Esophagus squamous epithelium (tissue), 5 donors: ENCODE data around the gene IP6K3. TPM values are rescaled to one million over a fixed set of nuclear protein-coding genes. Genes with fewer than 3 reads are reported as not detected.

Source experiments
- DNase-seq: peaks from one replicate; lab custom pipeline; 2025; lab: John Stamatoyannopoulos, UW
- H3K27ac ChIP-seq, 4 donors: fragments of 200-600 bp; sonication (generic); one replicate each; pipeline ENCODE4 v1.5.1; 2016 to 2019; ENCODE audit warnings: mild to moderate bottlenecking in 1 of 4
- H3K27me3 ChIP-seq, 4 donors: fragments of 200-600 bp; sonication (generic); 1 replicate in 3 of 4; 2 replicates in 1 of 4; pipeline versions ENCODE4 v1.5.1 to v1.6.0; 2017 to 2021; ENCODE audit warnings: antibody characterized with exemption in 1 of 4
- H3K36me3 ChIP-seq, 3 donors: fragments of 200-600 bp; sonication (generic); one replicate each; pipeline ENCODE4 v1.5.1; 2016 to 2019
- H3K4me1 ChIP-seq, 3 donors: fragments of 200-600 bp; sonication (generic); one replicate each; pipeline ENCODE4 v1.5.1; 2017 to 2019
- H3K4me3 ChIP-seq, 4 donors: fragments of 200-600 bp; sonication (generic); 1 replicate in 3 of 4; 2 replicates in 1 of 4; pipeline ENCODE4 v1.5.1; 2016 to 2019; ENCODE audit warnings: mild to moderate bottlenecking in 2 of 4, moderate library complexity in 1 of 4
- H3K9me3 ChIP-seq, 3 donors: fragments of 200-600 bp; sonication (generic); one replicate each; pipeline ENCODE4 v1.5.1; 2016 to 2019
- POLR2A ChIP-seq, 4 donors: fragments of 450-650 bp; IDR thresholded peaks; one replicate each; pipeline ENCODE4 v1.6.1; 2017; ENCODE audit warnings: antibody characterized with exemption in 4 of 4, mild to moderate bottlenecking in 4 of 4, moderate library complexity in 3 of 4
- WGBS, 2 donors: methylation state at CpG; one replicate each; pipeline ENCODE4 v1.1.5; 2018; 5-methylcytosine and 5-hydroxymethylcytosine counted together
- intact Hi-C: fragments of 100-400 bp; cut with DNase I; formaldehyde crosslinking; loops from one replicate; pipeline ENCODE4 v1.15.0; 2022
- total RNA-seq, 4 donors: library from RNA; depleted of rRNA; stranded (reverse); fragments of >200 nt; gene quantifications; one replicate each; pipeline ENCODE4 v1.1.0, GENCODE V29; 2016
- TF ChIP-seq, protein P1 (sequence below), 6 experiments: fragments of 450-650 bp in 4 of 6; fragments of 200-600 bp in 2 of 6; sonication (generic) in 2 of 6; IDR thresholded peaks; one replicate each; pipeline ENCODE4 v1.5.1; 2016 to 2019; ENCODE audit warnings: antibody characterized with exemption in 6 of 6, mild to moderate bottlenecking in 4 of 6, moderate library complexity in 4 of 6
- donor health status: DM: yes; HTN: yes; CAD: no.

Gene IP6K3
- total RNA-seq, 4 donors from 2014 or later, result 0.75 to 5.5 (median 1.7) TPM; not detected in 1

DNA sequence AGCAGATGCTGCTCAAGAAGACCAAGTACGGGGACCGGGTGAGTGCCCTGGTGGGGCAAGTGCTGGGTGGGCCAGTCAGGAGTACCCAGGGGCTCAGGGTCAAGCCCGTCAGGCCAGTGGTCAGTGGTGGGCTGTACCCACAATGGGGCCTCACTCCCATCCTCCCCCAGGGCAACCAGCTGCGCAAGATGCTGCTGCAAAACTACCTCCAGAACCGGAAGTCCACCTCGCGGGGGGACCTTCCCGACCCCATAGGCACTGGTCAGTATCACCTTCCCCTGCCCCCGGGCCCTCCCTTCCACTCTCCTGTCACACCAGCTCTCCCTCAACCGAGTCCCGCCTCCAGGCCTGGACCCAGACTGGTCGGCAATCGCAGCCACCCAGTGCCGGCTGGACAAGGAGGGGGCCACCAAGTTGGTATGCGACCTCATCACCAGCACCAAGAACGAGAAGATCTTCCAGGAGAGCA lies 62.2 kb downstream of the IP6K3 start:
- Histone ChIP-seq H3K27me3 (no peaks in the 10 kb centered on the region), H3K36me3 (peaks cover 39 to 100% (median 42%) of the 10 kb centered on the region in 3 donors), H3K27ac (no peak overlapping the region), H3K4me3 (no peak overlapping the region), H3K9me3 (no peaks in the 10 kb centered on the region), H3K4me1 (no peaks in the 10 kb centered on the region)
- no peak for TF ChIP-seq POLR2A (IDR thresholded peaks at IDR 0.05)
- TF ChIP-seq, protein P1, sequence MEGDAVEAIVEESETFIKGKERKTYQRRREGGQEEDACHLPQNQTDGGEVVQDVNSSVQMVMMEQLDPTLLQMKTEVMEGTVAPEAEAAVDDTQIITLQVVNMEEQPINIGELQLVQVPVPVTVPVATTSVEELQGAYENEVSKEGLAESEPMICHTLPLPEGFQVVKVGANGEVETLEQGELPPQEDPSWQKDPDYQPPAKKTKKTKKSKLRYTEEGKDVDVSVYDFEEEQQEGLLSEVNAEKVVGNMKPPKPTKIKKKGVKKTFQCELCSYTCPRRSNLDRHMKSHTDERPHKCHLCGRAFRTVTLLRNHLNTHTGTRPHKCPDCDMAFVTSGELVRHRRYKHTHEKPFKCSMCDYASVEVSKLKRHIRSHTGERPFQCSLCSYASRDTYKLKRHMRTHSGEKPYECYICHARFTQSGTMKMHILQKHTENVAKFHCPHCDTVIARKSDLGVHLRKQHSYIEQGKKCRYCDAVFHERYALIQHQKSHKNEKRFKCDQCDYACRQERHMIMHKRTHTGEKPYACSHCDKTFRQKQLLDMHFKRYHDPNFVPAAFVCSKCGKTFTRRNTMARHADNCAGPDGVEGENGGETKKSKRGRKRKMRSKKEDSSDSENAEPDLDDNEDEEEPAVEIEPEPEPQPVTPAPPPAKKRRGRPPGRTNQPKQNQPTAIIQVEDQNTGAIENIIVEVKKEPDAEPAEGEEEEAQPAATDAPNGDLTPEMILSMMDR (IDR thresholded peaks at IDR 0.05), result no peak
- 80 to 95% methylated on average over 1 to 7 of the region's 16 CpGs for WGBS, 2 donors
- intact Hi-C loops, result no loop called here
- DNase-seq, result no peak

DNA sequence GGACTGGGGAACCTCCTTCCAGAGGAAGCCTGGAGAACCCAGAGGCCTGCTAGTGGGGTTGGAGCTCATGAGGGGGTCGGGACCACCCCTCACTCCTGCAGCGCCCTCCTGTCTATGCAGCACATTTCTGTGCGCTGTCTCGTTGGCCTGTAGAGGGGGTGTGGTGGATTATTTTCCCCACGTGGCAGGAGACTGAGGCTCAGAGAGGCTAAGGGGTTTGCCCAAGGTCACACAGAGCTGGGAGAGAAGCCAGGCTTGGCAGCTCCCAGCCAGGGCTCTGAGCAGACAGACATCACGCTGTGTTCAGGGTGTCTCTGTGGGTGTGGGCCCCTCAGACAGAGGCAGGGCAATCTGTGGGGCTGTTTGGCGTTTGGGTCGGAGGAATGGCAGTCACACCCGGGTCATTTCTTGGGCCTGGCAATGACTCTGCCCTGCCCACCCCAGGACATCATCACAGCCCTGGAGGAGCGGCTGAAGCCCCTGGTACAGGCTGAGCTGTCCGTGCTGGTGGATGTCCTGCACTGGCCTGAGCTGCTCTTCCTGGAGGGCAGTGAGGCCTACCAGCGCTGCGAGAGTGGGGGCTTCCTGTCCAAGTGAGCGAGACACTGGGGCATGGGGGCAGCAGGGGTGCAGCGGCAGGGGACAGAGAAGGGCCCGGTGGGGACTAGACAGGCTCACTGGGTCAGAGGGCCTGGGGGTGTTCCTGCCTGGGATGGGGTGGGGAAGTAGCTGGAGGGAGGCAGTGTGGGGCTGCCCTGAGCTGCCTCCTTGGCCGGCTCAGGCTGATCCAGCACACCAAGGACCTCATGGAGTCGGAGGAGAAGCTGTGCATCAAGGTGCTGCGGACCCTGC lies 62.9 kb downstream of the IP6K3 start:
- Histone ChIP-seq H3K36me3 (peaks cover 32 to 100% (median 42%) of the 10 kb centered on the region in 3 donors), H3K9me3 (no peaks in the 10 kb centered on the region), H3K4me1 (no peaks in the 10 kb centered on the region), H3K4me3 (no peak overlapping the region), H3K27ac (no peak overlapping the region), H3K27me3 (no peaks in the 10 kb centered on the region)
- TF ChIP-seq, protein P1 (IDR thresholded peaks at IDR 0.05), result no peak
- TF ChIP-seq POLR2A (IDR thresholded peaks at IDR 0.05), result no peak
- intact Hi-C loops, result no loop called here
- WGBS, 2 donors, result 83 to 100% methylated on average over 2 to 8 of the region's 19 CpGs
- no peak for DNase-seq

DNA sequence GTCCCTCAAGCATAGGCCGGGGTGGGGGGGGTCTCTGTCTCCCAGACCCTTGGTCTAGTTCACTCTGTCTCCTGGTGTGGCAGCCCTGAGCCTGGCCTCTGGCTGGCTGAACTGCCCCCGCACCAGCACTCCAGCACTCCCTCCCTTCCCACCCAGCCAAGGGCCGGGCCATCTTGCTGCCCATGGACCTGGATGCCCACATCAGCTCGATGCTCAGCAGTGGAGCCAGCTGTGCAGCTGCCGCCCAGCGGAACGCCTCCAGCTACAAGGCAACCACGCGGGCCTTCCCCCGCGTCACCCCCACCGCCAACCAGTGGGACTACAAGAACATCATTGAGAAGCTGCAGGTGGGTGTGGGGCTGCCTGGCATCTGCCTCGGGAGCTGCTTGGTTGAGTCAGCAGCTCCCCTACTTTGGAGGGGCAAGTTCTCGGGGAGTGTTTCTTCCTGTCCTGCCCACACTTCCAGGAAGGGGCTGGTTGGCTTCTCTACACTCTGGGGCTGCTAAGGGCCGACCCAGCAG lies 63.6 kb downstream of the IP6K3 start:
- Histone ChIP-seq H3K4me3 (no peak overlapping the region), H3K9me3 (no peaks in the 10 kb centered on the region), H3K4me1 (no peaks in the 10 kb centered on the region), H3K27ac (no peak overlapping the region), H3K27me3 (no peaks in the 10 kb centered on the region), H3K36me3 (peaks cover 30 to 100% (median 42%) of the 10 kb centered on the region in 3 donors)
- 55 to 90% methylated on average over 3 of the region's 15 CpGs for WGBS, 2 donors
- no peak for TF ChIP-seq POLR2A (IDR thresholded peaks at IDR 0.05)
- TF ChIP-seq, protein P1 (IDR thresholded peaks at IDR 0.05), result no peak
- DNase-seq, result no peak
- intact Hi-C loops, result no loop called here

DNA sequence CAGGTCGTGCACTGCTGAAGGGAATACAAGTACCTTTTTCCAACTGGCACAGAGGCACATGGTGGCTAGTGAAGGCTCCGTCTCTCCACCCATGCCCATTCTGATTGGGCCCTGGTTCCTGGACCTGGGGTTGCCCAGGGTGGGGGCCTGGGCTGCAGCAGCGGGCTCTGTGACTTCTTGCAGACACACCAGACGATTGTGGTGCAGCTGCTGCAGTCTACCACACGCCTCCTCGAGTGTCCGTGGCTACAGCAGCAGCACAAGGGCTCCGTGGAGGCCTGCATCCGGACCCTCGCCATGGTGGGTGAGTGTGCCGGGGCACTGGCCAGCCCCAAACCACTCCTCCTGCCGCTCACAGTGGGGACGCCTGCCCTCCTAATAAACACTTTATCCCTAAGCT lies 64.4 kb downstream of the IP6K3 start:
- Histone ChIP-seq H3K4me3 (no peak overlapping the region), H3K27ac (no peak overlapping the region), H3K27me3 (no peaks in the 10 kb centered on the region), H3K4me1 (no peaks in the 10 kb centered on the region), H3K9me3 (no peaks in the 10 kb centered on the region), H3K36me3 (peaks cover 30 to 100% (median 42%) of the 10 kb centered on the region in 3 donors)
- DNase-seq, result no peak
- intact Hi-C loops, result no loop called here
- 84 to 94% methylated on average over 2 to 9 of the region's 13 CpGs for WGBS, 2 donors
- TF ChIP-seq POLR2A (IDR thresholded peaks at IDR 0.05), result no peak
- TF ChIP-seq, protein P1 (IDR thresholded peaks at IDR 0.05), result no peak

DNA sequence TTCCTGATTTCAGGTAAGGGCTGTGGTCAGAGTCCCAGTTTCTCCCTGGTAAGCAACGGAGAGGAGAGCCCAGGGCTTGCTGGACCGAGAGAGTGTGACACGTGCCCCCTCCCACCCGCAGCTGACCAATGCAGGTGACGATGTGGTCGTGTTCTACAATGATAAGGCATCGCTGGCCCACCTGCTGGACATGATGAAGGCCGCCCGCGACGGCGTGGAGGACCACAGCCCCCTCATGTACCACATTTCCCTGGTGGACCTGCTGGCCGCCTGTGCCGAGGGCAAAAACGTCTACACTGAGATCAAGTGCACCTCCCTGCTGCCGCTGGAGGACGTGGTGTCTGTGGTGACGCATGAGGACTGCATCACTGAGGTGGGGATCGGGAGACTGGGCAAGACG lies 66.9 kb downstream of the IP6K3 start:
- WGBS, 2 donors, result 89 to 95% methylated on average over 3 to 15 of the region's 20 CpGs
- DNase-seq, result no peak
- H3K36me3 ChIP-seq, result peaks cover 14 to 100% (median 34%) of the 10 kb centered on the region in 3 donors

More for the DNA sequence above, 66.9 kb downstream of the IP6K3 start:
- Histone ChIP-seq H3K4me3 (no peak overlapping the region), H3K4me1 (no peaks in the 10 kb centered on the region), H3K27me3 (no peaks in the 10 kb centered on the region), H3K9me3 (no peaks in the 10 kb centered on the region), H3K27ac (no peak overlapping the region)
- no peak for TF ChIP-seq POLR2A (IDR thresholded peaks at IDR 0.05)
- intact Hi-C loops, result no loop called here
